ENCODE measurements around the gene DGKI.

Gene DGKI

GRCh38 chr7:137760111-137760510, 86.7 kb downstream of the DGKI start:
- H3K27ac ChIP-seq = no peak overlapping the region
- no peak overlapping the region for H3K4me3 ChIP-seq (ENCODE audit: low read depth in 1 of 2, low read length in 1 of 2)
- H3K27me3 ChIP-seq = peaks cover 23% of the 10 kb centered on the region
- no peaks in the 10 kb centered on the region for H3K9me3 ChIP-seq
- H3K4me1 ChIP-seq (ENCODE audit: control insufficient read depth in 1 of 2, insufficient read depth in 1 of 2, low read depth in 1 of 2, low read length in 1 of 2) = peaks cover 0 to 3% of the 10 kb centered on the region in 2 experiments
- no peaks in the 10 kb centered on the region for H3K36me3 ChIP-seq
- TF ChIP-seq, protein P1, sequence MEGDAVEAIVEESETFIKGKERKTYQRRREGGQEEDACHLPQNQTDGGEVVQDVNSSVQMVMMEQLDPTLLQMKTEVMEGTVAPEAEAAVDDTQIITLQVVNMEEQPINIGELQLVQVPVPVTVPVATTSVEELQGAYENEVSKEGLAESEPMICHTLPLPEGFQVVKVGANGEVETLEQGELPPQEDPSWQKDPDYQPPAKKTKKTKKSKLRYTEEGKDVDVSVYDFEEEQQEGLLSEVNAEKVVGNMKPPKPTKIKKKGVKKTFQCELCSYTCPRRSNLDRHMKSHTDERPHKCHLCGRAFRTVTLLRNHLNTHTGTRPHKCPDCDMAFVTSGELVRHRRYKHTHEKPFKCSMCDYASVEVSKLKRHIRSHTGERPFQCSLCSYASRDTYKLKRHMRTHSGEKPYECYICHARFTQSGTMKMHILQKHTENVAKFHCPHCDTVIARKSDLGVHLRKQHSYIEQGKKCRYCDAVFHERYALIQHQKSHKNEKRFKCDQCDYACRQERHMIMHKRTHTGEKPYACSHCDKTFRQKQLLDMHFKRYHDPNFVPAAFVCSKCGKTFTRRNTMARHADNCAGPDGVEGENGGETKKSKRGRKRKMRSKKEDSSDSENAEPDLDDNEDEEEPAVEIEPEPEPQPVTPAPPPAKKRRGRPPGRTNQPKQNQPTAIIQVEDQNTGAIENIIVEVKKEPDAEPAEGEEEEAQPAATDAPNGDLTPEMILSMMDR (IDR thresholded peaks at IDR 0.05) = no peak

DNA sequence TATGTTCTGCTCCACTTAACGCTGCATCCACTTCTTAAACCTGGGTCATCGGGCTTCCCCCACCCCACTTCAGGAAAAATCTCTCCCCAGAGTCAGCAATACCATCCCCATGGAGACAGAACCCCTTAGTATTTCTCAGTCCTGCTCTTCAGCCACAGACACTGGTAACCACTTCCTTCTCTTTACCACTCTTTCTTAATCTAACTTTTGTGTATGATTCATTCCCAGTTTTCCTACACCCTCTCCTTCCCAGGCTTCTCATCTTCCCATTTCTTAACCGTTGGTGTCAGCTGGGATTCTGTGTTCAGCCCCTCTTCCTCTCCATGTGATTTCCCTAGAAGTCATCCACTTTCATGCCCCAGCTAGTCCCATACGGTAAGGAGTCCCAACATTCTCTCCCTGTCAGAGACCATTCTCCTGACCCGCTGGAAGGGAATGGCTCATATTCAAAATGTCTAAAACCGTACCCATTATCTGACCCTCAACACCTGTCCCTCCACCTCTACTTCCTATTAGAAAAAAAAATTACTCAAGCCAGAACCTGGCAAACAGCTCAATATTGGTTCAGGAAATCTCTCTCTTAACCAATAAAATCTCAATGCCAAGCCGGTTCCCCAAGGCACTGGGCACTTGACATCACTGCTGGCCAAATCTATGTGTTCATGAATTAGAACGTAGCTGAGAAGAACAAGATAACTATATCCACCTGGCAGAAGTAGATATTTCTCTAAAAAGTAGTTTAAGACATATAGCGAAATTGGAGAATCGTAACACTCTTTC, 89.4 kb downstream of the DGKI start:
- H3K27ac ChIP-seq = no peak overlapping the region
- H3K4me3 ChIP-seq (ENCODE audit: low read depth in 1 of 2, low read length in 1 of 2) = no peak overlapping the region
- no peaks in the 10 kb centered on the region for H3K9me3 ChIP-seq
- TF ChIP-seq, protein P1 (IDR thresholded peaks at IDR 0.05) = no peak
- no peaks in the 10 kb centered on the region for H3K36me3 ChIP-seq
- peaks cover 33% of the 10 kb centered on the region for H3K27me3 ChIP-seq
- H3K4me1 ChIP-seq (ENCODE audit: control insufficient read depth in 1 of 2, insufficient read depth in 1 of 2, low read depth in 1 of 2, low read length in 1 of 2) = peaks cover 0 to 3% of the 10 kb centered on the region in 2 experiments

DNA sequence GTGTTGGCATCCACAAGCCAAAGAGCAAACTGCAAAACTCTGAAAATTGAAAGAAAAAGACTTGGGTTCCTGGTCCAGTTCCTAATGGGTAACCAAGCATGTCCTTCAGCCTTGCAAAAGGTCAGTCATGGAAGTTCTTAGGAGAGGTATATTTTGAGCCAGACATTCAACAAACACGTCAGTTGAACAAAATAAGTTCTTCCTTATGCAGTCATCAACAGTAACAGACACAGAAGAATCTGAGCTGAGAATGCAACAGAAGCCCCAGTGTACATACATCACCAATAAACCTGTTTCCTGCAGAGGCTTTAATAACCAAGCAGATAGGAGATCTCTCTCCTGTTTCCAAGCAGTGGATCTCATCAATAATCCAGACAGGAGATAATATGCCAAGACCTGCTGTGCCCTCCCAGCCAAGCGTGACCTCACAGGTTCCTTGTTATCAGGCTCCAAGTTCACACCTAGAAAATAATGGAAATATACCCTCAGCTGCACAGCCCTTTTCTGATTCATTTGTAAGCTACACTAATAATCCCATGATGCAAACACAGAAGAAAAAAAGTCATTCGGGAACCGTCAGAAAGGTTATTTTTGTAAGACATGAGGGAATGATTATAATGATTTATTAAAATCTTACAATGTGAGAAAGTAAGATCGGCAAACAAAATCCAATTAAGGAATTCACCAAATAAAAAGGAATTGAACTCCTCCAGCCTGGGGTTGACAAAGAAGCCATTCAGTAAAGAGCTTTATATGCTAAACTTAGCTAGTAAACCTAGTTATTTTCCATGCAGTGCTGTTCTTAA, 90.7 kb downstream of the DGKI start:
- peaks cover 0 to 3% of the 10 kb centered on the region in 2 experiments for H3K4me1 ChIP-seq (ENCODE audit: control insufficient read depth in 1 of 2, insufficient read depth in 1 of 2, low read depth in 1 of 2, low read length in 1 of 2)
- H3K27ac ChIP-seq = no peak overlapping the region
- H3K36me3 ChIP-seq = no peaks in the 10 kb centered on the region
- no peaks in the 10 kb centered on the region for H3K9me3 ChIP-seq
- H3K4me3 ChIP-seq (ENCODE audit: low read depth in 1 of 2, low read length in 1 of 2) = no peak overlapping the region
- H3K27me3 ChIP-seq = peaks cover 33% of the 10 kb centered on the region
- TF ChIP-seq, protein P1 (IDR thresholded peaks at IDR 0.05) = no peak

- TF ChIP-seq, protein P1 (IDR thresholded peaks at IDR 0.05) = no peak
- Histone ChIP-seq H3K27ac (no peak overlapping the region), H3K27me3 (peaks cover 33% of the 10 kb centered on the region), H3K4me1 (ENCODE audit: control insufficient read depth in 1 of 2, insufficient read depth in 1 of 2, low read depth in 1 of 2, low read length in 1 of 2) (peaks cover 0 to 3% of the 10 kb centered on the region in 2 experiments), H3K36me3 (no peaks in the 10 kb centered on the region), H3K9me3 (no peaks in the 10 kb centered on the region), H3K4me3 (ENCODE audit: low read depth in 1 of 2, low read length in 1 of 2) (no peak overlapping the region)
These were observed 91.3 kb downstream of the DGKI start for GRCh38 chr7:137755427-137755826.

- Histone ChIP-seq H3K4me3 (ENCODE audit: low read depth in 1 of 2, low read length in 1 of 2) (no peak overlapping the region), H3K4me1 (ENCODE audit: control insufficient read depth in 1 of 2, insufficient read depth in 1 of 2, low read depth in 1 of 2, low read length in 1 of 2) (peaks cover 0 to 3% of the 10 kb centered on the region in 2 experiments), H3K27ac (no peak overlapping the region), H3K27me3 (peaks cover 33% of the 10 kb centered on the region), H3K36me3 (no peaks in the 10 kb centered on the region), H3K9me3 (no peaks in the 10 kb centered on the region)
- TF ChIP-seq, protein P1 (IDR thresholded peaks at IDR 0.05) = no peak
These were observed 92.6 kb downstream of the DGKI start for GRCh38 chr7:137753948-137754851.
